Effector memory CD4-positive, alpha-beta T cell (primary cell): Measurements from ENCODE around the gene HSD17B14.
"Not testable (repeated sequence)": the region's sequence is repeated elsewhere in the genome, so short reads cannot be mapped to it uniquely, and the experiment has no call there.

ENCODE experiments used
- DNase-seq, 3 donors: peaks; one replicate each; pipeline ENCODE4 v3.0.0-alpha.2; 2020
- H3K27ac ChIP-seq: 2 replicates; pipeline ENCODE4 v1.7.0; 2013; ENCODE audit warnings: mild to moderate bottlenecking, low read length, moderate library complexity; ENCODE audit not compliant: insufficient read depth, poor library complexity, severe bottlenecking
- H3K27me3 ChIP-seq: replicated peaks from 2 replicates; pipeline ENCODE4 v1.7.0; 2013; ENCODE audit warnings: mild to moderate bottlenecking, low read length; ENCODE audit not compliant: insufficient read depth, control insufficient read depth, poor library complexity, severe bottlenecking
- H3K36me3 ChIP-seq: 2 replicates; pipeline ENCODE4 v1.7.0; 2013; ENCODE audit warnings: mild to moderate bottlenecking, low read length, moderate library complexity; ENCODE audit not compliant: control insufficient read depth, insufficient read depth
- H3K4me1 ChIP-seq: 2 replicates; pipeline ENCODE4 v1.7.0; 2013; ENCODE audit warnings: low read length, mild to moderate bottlenecking; ENCODE audit not compliant: control insufficient read depth, insufficient read depth, poor library complexity, severe bottlenecking
- H3K4me3 ChIP-seq: 2 replicates; pipeline ENCODE4 v1.7.0; 2013; ENCODE audit warnings: low read length, low read depth, mild to moderate bottlenecking; ENCODE audit not compliant: insufficient read depth, poor library complexity, severe bottlenecking
- H3K9me3 ChIP-seq: 2 replicates; pipeline ENCODE4 v1.7.0; 2013; ENCODE audit warnings: mild to moderate bottlenecking, low read length, moderate library complexity; ENCODE audit not compliant: control insufficient read depth

Gene HSD17B14

GRCh38 chr19:48874303-48875135 lies 38.2 kb upstream of the HSD17B14 start:
- Histone ChIP-seq H3K27ac (peak overlapping the region; percentile 100), H3K4me3 (peak overlapping the region; percentile 99), H3K4me1 (peaks cover 34% of the 10 kb centered on the region), H3K9me3 (no peaks in the 10 kb centered on the region), H3K36me3 (peaks cover 33% of the 10 kb centered on the region), H3K27me3 (no peaks in the 10 kb centered on the region)
- DNase-seq: peak in 2 of 3 donors; percentile 36 to 59

GRCh38 chr19:48873476-48874302 lies 37.4 kb upstream of the HSD17B14 start:
- H3K27ac ChIP-seq: peak overlapping the region; percentile 100
- H3K4me1 ChIP-seq: peaks cover 34% of the 10 kb centered on the region
- H3K27me3 ChIP-seq: no peaks in the 10 kb centered on the region
- H3K4me3 ChIP-seq: peak overlapping the region; percentile 99
- H3K9me3 ChIP-seq: no peaks in the 10 kb centered on the region
- H3K36me3 ChIP-seq: peaks cover 33% of the 10 kb centered on the region
- DNase-seq: no peak

DNA sequence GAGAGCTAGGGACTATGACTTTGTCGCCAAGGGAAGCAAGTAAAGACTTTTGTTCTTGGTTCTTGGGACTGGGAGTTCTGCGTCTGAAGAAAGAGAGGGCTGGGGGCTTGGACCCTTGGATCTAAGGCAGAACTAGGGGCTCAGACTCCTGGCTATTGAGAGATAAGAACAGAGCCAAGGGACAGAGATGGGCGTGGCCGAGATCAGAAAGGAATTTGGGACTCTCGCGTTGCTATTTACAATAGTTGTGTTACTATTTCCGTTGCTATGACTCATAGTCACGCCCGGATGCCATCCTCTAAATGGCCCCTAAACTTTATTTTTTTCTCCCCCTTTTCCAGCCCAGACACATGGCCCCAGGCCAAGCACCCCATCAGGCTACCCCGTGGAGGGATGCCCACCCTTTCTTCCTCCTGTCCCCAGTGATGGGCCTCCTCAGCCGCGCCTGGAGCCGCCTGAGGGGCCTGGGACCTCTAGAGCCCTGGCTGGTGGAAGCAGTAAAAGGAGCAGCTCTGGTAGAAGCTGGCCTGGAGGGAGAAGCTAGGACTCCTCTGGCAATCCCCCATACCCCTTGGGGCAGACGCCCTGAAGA lies 36.7 kb upstream of the HSD17B14 start:
- Histone ChIP-seq H3K27me3 (no peaks in the 10 kb centered on the region), H3K27ac (peak overlapping the region; percentile 100), H3K36me3 (peaks cover 33% of the 10 kb centered on the region), H3K4me3 (peak overlapping the region; percentile 99), H3K9me3 (no peaks in the 10 kb centered on the region), H3K4me1 (peaks cover 34% of the 10 kb centered on the region)
- peak; percentile 62 to 72 (median 72) for DNase-seq

DNA sequence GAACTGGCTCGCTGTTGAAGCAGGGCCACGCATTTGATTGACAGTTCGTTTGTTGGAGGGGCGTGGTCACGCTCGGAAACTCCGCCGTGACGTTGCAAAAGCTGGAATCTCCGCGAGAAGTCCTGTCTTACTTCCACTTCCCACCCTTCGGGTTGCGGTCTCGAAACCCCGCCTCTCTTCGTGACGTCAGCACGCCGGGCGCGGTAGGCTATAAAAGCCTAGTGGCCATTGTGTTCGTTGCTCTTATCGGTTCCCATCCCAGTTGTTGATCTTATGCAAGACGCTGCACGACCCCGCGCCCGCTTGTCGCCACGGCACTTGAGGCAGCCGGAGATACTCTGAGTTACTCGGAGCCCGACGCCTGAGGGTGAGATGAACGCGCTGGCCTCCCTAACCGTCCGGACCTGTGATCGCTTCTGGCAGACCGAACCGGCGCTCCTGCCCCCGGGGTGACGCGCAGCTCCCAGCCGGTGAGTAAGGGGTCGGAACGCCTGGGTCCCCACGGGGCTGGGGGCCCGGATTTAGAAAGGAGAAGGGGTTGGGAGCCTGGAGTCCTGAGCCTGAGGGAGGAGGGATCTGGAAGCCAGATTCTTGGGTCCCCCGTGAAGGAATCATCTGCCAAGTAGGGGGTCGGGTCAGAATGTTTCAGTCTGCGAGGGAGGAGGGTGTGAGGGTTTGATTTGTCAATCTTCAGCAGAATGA lies 36.0 kb upstream of the HSD17B14 start, which contains the start of gene PPP1R15A:
TSS of gene PPP1R15A (plus strand) at position 240 of the 702 bp plus-strand sequence. CDS start 813 bp downstream, outside the sequence.
- Histone ChIP-seq H3K36me3 (peaks cover 33% of the 10 kb centered on the region), H3K27ac (peak within 1 kb of the TSS; percentile 100), H3K27me3 (no peaks in the 10 kb centered on the region), H3K4me3 (peak within 1 kb of the TSS; percentile 99), H3K4me1 (peaks cover 34% of the 10 kb centered on the region), H3K9me3 (no peaks in the 10 kb centered on the region)
- DNase-seq: peak; percentile 98 to 99 (median 98)

GRCh38 chr19:48871471-48872181 lies 35.3 kb upstream of the HSD17B14 start:
- H3K36me3 ChIP-seq: peaks cover 32% of the 10 kb centered on the region
- not testable (repeated sequence) for H3K27me3 ChIP-seq, H3K9me3 ChIP-seq, DNase-seq
- peaks cover 34% of the 10 kb centered on the region for H3K4me1 ChIP-seq
- peak overlapping the region; percentile 99 for H3K4me3 ChIP-seq
- peak overlapping the region; percentile 100 for H3K27ac ChIP-seq

DNA sequence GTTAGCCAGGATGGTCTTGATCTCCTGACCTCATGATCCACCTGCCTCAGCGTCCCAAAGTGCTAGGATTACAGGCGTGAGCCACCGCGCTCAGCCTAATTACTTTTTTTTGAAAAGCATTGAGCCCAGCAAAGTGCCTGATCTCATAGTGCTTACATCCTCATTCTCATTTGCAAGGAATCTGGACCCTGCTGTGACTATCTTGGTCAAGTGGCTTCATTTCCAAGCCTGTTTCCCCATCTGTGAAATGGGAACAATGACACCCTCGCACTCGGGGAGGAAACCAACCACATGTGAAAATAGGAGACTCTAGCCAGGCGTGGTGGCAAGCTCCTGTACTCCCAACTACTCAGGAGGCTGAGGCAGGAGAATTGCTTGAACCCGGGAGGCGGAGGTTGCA lies 33.8 kb upstream of the HSD17B14 start:
- Histone ChIP-seq H3K27ac (no peak overlapping the region), H3K9me3 (no peaks in the 10 kb centered on the region), H3K4me3 (no peak overlapping the region), H3K36me3 (peaks cover 19% of the 10 kb centered on the region), H3K4me1 (peaks cover 20% of the 10 kb centered on the region), H3K27me3 (no peaks in the 10 kb centered on the region)
- DNase-seq: no peak

GRCh38 chr19:48868114-48868886 lies 32.0 kb upstream of the HSD17B14 start, which contains the start of gene PLEKHA4:
TSS of gene PLEKHA4 (minus strand) at chr19:48868617. CDS start at chr19:48867620, 997 bp downstream.
- no peaks in the 10 kb centered on the region for H3K9me3 ChIP-seq
- H3K36me3 ChIP-seq: peaks cover 7% of the 10 kb centered on the region
- no peaks in the 10 kb centered on the region for H3K27me3 ChIP-seq
- peaks cover 4% of the 10 kb centered on the region for H3K4me1 ChIP-seq
- DNase-seq: no peak
- H3K27ac ChIP-seq: no peak within 1 kb of the TSS
- H3K4me3 ChIP-seq: no peak within 1 kb of the TSS

DNA sequence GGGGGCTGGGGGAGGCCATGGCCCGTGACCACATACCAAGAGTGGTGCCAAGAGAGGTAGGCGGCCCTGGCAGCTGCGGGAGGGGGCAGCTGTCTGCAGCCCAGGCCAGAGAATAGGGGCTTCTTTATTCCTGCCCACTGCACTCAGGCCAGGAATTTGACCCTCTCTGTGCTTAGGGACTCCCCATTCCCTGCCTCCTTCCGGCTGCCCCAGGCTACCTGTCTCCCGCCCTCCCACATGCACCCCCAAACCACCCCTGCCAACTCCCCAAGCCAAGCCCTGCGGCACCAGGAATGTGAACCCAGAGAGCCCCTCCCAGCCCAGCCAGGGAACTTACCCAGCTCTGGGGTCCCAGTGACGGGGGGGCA lies 31.4 kb upstream of the HSD17B14 start:
- H3K27ac ChIP-seq: no peak overlapping the region
- H3K4me3 ChIP-seq: no peak overlapping the region

More for the DNA sequence above, 31.4 kb upstream of the HSD17B14 start:
- H3K27me3 ChIP-seq: no peaks in the 10 kb centered on the region
- H3K4me1 ChIP-seq: no peaks in the 10 kb centered on the region
- H3K9me3 ChIP-seq: no peaks in the 10 kb centered on the region
- H3K36me3 ChIP-seq: peaks cover 5% of the 10 kb centered on the region
- no peak for DNase-seq
